MM.1S (cell line): ENCODE data around the gene EIF4G2.

ENCODE experiments used
- DNase-seq: peaks from one replicate; pipeline ENCODE4 v3.0.0-alpha.2; 2015
- H2AFZ ChIP-seq: fragments of 300-600 bp; sonication (generic); 2 replicates; pipeline ENCODE4 v1.6.0; 2016; ENCODE audit warnings: antibody characterized with exemption, low read length
- H3F3A ChIP-seq: fragments of 300-600 bp; sonication (generic); 2 replicates; pipeline ENCODE4 v1.6.1; 2016; ENCODE audit warnings: mild to moderate bottlenecking, antibody characterized with exemption, low read length, moderate library complexity, mixed read lengths; ENCODE audit not compliant: insufficient read depth
- H3K27ac ChIP-seq: fragments of 300-600 bp; sonication (generic); 2 replicates; pipeline ENCODE4 v1.5.1; 2016; ENCODE audit warnings: mild to moderate bottlenecking, low read length
- H3K27me3 ChIP-seq: fragments of 300-600 bp; sonication (generic); replicated peaks from 2 replicates; pipeline ENCODE4 v1.6.0; 2016; ENCODE audit warnings: low read length; ENCODE audit not compliant: insufficient read depth
- H3K36me3 ChIP-seq: fragments of 300-600 bp; sonication (generic); replicated peaks from 2 replicates; pipeline ENCODE4 v1.6.1; 2016; ENCODE audit warnings: mild to moderate bottlenecking, low read length, mixed read lengths; ENCODE audit not compliant: insufficient read depth
- H3K4me1 ChIP-seq: fragments of 300-600 bp; sonication (generic); 2 replicates; pipeline ENCODE4 v1.6.1; 2016; ENCODE audit warnings: low read length, mixed read lengths
- H3K4me2 ChIP-seq: fragments of 300-600 bp; sonication (generic); 2 replicates; pipeline ENCODE4 v1.6.0; 2016; ENCODE audit warnings: low read depth, low read length
- H3K4me3 ChIP-seq: fragments of 300-600 bp; sonication (generic); 2 replicates; pipeline ENCODE4 v1.5.1; 2016; ENCODE audit warnings: low read length, mixed read lengths
- H3K79me2 ChIP-seq: fragments of 300-600 bp; sonication (generic); 2 replicates; pipeline ENCODE4 v1.6.1; 2016; ENCODE audit warnings: mixed run types, low read length, mixed read lengths
- H3K9ac ChIP-seq: fragments of 300-600 bp; sonication (generic); 2 replicates; pipeline ENCODE4 v1.6.1; 2016; ENCODE audit warnings: low read length, mixed read lengths
- H3K9me2 ChIP-seq: fragments of 300-600 bp; sonication (generic); replicated peaks from 2 replicates; pipeline ENCODE4 v1.6.1; 2016; ENCODE audit warnings: mild to moderate bottlenecking, low read length, mixed read lengths; ENCODE audit not compliant: insufficient read depth
- H3K9me3 ChIP-seq: fragments of 300-600 bp; sonication (generic); replicated peaks from 2 replicates; pipeline ENCODE4 v1.6.1; 2016; ENCODE audit warnings: mild to moderate bottlenecking, low read length, mixed read lengths; ENCODE audit not compliant: insufficient read depth
- H4K20me1 ChIP-seq: fragments of 300-600 bp; sonication (generic); 2 replicates; pipeline ENCODE4 v1.6.1; 2016; ENCODE audit warnings: mild to moderate bottlenecking, low read length, moderate library complexity, mixed read lengths; ENCODE audit not compliant: insufficient read depth
- EZH2 ChIP-seq: fragments of 300-600 bp; sonication (generic); optimal IDR thresholded peaks from 2 replicates; pipeline ENCODE3; 2017; ENCODE audit warnings: low read depth, mild to moderate bottlenecking, antibody characterized with exemption, low read length, mixed read lengths
- EZH2phosphoT487 ChIP-seq: fragments of 300-600 bp; sonication (generic); IDR thresholded peaks from 2 replicates; pipeline ENCODE4 v1.6.1; 2018; ENCODE audit warnings: antibody characterized with exemption, low read length
- TF ChIP-seq, protein P1 (sequence below): fragments of 300-600 bp; sonication (generic); IDR thresholded peaks from 2 replicates; pipeline ENCODE4 v1.5.1; 2016; ENCODE audit warnings: antibody characterized with exemption, low read length, mixed read lengths

The EIF4G2 gene

DNA sequence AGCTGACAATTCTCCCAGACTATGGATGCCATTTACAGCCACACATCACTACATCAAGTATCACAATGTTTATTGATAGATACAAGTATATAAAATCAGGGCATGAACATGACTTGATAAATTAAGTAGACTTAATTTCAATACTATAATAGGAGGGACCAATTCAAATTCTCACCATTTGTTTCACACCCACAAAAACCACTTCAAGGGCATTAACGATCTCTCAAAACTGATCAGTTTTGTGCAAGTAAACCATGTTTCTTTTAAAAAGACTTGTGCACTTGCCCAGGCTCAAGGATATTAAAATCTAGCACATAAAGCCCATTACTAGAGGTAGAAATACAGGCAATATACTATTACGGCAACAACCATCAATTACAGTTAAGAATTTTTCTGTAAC is 11.7 kb downstream of the EIF4G2 start:
- Histone ChIP-seq H3K4me2 (no peak overlapping the region), H3K36me3 (peaks cover 39% of the 10 kb centered on the region), H3K9ac (no peak overlapping the region), H3K9me2 (no peaks in the 10 kb centered on the region), H3K27ac (no peak overlapping the region), H3F3A (peaks cover 43% of the 10 kb centered on the region), H3K9me3 (no peaks in the 10 kb centered on the region), H3K79me2 (no peaks in the 10 kb centered on the region), H4K20me1 (no peaks in the 10 kb centered on the region), H3K4me3 (no peak overlapping the region), H3K4me1 (no peaks in the 10 kb centered on the region), H2AFZ (no peak overlapping the region), H3K27me3 (no peaks in the 10 kb centered on the region)
- TF ChIP-seq EZH2 (no peak), EZH2phosphoT487 (no peak)
- TF ChIP-seq, protein P1, sequence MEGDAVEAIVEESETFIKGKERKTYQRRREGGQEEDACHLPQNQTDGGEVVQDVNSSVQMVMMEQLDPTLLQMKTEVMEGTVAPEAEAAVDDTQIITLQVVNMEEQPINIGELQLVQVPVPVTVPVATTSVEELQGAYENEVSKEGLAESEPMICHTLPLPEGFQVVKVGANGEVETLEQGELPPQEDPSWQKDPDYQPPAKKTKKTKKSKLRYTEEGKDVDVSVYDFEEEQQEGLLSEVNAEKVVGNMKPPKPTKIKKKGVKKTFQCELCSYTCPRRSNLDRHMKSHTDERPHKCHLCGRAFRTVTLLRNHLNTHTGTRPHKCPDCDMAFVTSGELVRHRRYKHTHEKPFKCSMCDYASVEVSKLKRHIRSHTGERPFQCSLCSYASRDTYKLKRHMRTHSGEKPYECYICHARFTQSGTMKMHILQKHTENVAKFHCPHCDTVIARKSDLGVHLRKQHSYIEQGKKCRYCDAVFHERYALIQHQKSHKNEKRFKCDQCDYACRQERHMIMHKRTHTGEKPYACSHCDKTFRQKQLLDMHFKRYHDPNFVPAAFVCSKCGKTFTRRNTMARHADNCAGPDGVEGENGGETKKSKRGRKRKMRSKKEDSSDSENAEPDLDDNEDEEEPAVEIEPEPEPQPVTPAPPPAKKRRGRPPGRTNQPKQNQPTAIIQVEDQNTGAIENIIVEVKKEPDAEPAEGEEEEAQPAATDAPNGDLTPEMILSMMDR: no peak
- no peak for DNase-seq

DNA sequence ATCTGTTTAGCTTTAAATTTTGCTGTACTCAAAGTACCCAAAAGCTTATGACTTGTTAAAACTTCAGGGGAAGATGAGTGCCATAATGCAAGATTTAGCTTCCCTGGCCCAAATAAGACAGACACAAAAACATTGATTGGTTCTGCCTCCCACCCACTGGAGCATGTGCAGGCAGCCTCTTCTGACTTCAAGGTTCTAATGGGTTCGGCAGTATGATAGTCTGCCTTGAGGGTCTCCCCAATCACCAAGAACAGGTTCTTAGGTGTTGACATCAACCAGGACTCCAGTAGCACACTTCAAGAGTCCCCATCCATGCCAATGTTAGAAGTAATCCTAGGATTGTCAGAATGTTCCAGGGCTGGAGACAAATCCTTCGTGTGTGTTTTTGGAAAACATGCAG is 12.5 kb downstream of the EIF4G2 start:
- Histone ChIP-seq H3K9me3 (no peaks in the 10 kb centered on the region), H3K27me3 (no peaks in the 10 kb centered on the region), H3K27ac (no peak overlapping the region), H3K36me3 (peaks cover 35% of the 10 kb centered on the region), H3K9ac (no peak overlapping the region), H4K20me1 (no peaks in the 10 kb centered on the region), H3K4me3 (no peak overlapping the region), H3K79me2 (no peaks in the 10 kb centered on the region), H3F3A (peaks cover 39% of the 10 kb centered on the region), H3K4me1 (no peaks in the 10 kb centered on the region), H2AFZ (no peak overlapping the region), H3K4me2 (no peak overlapping the region), H3K9me2 (no peaks in the 10 kb centered on the region)
- no peak for DNase-seq
- no peak for TF ChIP-seq EZH2phosphoT487
- no peak for TF ChIP-seq EZH2
- TF ChIP-seq, protein P1: no peak

DNA sequence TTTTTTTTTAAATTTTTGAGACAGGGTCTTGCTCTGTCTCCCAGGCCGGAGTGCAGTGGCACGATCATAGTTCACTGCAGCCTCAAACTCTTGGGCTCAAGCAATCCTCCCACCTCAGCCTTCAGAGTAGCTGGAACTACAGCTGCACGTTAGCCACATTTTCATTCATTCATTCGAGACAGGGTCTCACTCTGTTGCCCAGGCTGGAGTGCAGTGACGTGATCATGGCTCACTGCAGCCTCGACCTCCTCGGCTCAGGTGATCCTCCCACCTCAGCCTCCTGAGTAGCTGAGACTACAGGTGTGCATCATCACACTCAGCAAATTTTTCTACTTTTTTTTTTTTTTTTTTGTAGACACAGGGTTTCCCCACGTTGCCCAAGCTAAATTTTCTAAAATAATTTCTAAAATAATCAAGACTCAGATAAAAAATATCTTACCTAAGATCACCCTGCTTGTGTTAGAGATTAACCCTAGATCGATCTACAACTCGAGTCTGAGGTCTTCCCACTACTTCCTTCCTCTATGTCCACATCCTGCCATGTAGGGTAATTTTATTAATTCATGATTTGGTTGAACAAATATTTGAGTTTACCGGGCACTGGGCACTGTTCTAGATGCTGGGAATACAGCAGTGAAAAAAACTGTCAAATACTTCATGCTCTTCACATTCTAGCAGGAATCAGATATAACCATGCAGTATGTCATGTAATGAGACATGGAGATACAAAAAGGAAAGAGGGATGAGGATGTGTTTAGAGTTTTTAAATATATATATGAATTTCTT is 15.1 kb downstream of the EIF4G2 start:
- H3K27me3 ChIP-seq: no peaks in the 10 kb centered on the region
- peaks cover 30% of the 10 kb centered on the region for H3F3A ChIP-seq
- no peak overlapping the region for H2AFZ ChIP-seq
- no peak overlapping the region for H3K27ac ChIP-seq
- no peaks in the 10 kb centered on the region for H3K79me2 ChIP-seq
- no peaks in the 10 kb centered on the region for H4K20me1 ChIP-seq
- H3K4me3 ChIP-seq: no peak overlapping the region
- H3K4me1 ChIP-seq: no peaks in the 10 kb centered on the region
- TF ChIP-seq, protein P1: no peak
- H3K9me2 ChIP-seq: no peaks in the 10 kb centered on the region
- no peak overlapping the region for H3K9ac ChIP-seq
- no peak for DNase-seq
- no peaks in the 10 kb centered on the region for H3K9me3 ChIP-seq
- peaks cover 12% of the 10 kb centered on the region for H3K36me3 ChIP-seq
- no peak overlapping the region for H3K4me2 ChIP-seq
